ENCODE data around the gene SCD5.

DNA sequence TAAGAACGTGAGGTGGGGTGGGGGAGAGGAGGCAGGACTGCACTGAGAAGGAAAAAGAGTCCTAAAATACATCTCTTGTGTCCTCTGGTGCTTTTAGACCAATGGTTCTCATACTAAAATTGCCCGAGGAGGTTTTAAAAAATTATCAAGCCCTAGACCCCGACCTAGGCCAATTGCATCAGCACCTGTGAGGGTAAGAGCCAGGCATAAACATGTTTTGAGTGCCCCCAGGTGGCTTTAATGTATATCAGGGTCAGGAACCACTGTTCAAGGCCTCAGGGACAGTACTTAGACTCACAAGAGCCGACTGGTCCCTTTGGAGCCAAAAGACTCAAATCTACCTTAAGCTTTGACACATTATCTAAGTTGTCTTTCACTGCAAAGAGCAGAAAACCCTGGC lies 199.3 kb downstream of the SCD5 start:
- TF ChIP-seq L3MBTL2 (conservative IDR thresholded peaks at IDR 0.05) (no peak), FOXM1 (IDR thresholded peaks at IDR 0.05; ENCODE audit: borderline replicate concordance) (no peak), FOXK2 (IDR thresholded peaks at IDR 0.05) (no peak), TARDBP (IDR thresholded peaks at IDR 0.05) (no peak)
